ENCODE results near the gene ATOX1. TPM values are rescaled to one million over a fixed set of nuclear protein-coding genes. Genes with fewer than 3 reads are reported as not detected.

The ATOX1 gene
- polyA plus RNA-seq, 6 donors from 2014 or later: 51.7 to 74.8 (median 59.4) TPM

DNA sequence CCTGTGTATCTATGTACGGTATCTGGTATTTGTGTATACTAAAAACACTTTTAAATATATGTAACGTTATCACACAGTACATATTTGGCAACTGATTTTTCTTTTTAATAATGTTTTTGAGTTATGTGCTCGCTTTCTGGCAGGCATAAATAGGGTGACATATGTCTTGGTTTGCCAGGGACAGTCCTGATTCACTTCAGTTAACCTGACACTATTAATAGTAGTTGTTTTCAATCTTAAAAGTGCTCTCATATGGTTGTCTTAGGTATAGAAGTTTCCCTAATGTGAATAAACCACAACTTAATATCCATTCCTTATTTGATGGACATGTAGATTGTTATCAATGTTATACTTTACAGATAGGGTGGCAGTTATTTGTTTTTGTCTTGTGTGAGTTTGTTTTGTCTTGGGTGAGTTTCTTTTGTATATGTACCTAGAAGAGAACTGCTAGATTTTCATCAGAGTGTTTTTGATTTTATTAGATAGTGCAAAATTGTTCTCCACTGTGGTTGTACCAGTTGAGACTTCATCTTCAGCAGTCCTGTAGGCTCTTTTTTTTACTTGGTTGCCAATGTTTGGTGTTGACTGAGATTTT is 21.2 kb upstream of the ATOX1 start:
- Mint-ChIP-seq H3K27me3 (no peaks in the 10 kb centered on the region), H3K36me3 (peaks cover 0 to 23% of the 10 kb centered on the region in 2 donors)
- no peak for DNase-seq

DNA sequence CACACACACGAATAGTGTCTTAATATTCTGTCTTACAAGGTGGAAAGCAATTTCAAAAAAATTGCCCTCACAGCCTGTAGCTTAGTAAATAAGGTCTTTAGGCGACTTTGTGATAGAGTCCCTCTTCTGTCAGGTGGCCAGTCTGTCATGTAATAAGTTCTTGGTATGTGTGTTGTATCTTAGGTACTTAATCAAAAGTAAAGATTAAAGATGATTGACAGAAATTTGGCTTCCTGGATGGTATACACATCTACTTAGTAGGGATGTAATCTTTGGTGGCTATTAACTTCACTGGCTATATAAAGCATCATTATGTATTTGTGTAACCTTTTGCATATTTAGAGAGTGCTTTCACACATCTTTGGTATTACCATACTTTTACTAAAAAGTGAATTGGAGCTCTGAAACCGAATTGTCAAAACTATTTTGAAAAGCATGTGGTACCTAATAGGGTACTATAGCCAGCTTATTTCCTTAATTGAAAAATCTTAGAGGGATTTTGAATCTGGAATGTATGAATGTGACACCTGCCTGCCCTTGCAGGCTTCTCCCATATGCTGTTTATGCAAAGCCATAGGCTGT is 16.7 kb upstream of the ATOX1 start:
- peak overlapping the region in 3 of 6 donors; percentile 28 to 44 (median 32) for H3K27ac Mint-ChIP-seq
- peaks cover 0 to 23% of the 10 kb centered on the region in 2 donors for H3K36me3 Mint-ChIP-seq
- no peaks in the 10 kb centered on the region for H3K27me3 Mint-ChIP-seq
- DNase-seq (no peak), ATAC-seq (ENCODE audit: low read depth in 2 of 2) (no peak)
- H3K9me3 Mint-ChIP-seq: no peaks in the 10 kb centered on the region
- H3K4me1 Mint-ChIP-seq: peaks cover 45 to 72% (median 63%) of the 10 kb centered on the region in 3 donors
- H3K4me3 Mint-ChIP-seq: peak overlapping the region in 5 of 8 donors; percentile 15 to 54 (median 28)

More for the DNA sequence above, 21.2 kb upstream of the ATOX1 start:
- Mint-ChIP-seq H3K4me1 (peaks cover 49 to 83% (median 57%) of the 10 kb centered on the region in 3 donors), H3K9me3 (no peaks in the 10 kb centered on the region), H3K27ac (peak overlapping the region; percentile 0 to 76 (median 12)), H3K4me3 (peak overlapping the region; percentile 10 to 75 (median 30))
- peak; percentile 37 to 41 for ATAC-seq (ENCODE audit: low read depth in 2 of 2)

DNA sequence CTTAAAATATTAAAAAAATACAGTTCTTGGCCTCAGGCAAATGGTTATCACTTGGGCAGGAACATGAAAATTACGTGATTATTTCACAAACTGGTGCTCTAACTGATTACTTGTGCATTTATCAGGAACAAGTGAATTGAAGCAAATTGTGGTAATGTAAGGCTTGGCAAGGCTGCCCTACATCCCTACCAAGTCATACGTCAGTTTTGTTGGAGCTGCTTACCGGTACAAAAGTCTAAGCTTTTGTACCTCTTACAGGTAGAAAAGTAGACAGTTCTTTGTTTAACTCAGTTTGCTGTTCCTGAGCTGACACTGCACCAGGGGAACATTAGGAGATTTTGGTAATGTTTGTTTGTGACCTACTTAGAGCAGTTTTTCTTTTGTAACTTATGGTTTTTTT is 15.5 kb upstream of the ATOX1 start:
- H3K4me1 Mint-ChIP-seq: peaks cover 35 to 67% (median 56%) of the 10 kb centered on the region in 3 donors
- no peak for ATAC-seq (ENCODE audit: low read depth in 2 of 2)
- H3K27ac Mint-ChIP-seq: peak overlapping the region in 2 of 6 donors; percentile 21 to 54
- H3K9me3 Mint-ChIP-seq: no peaks in the 10 kb centered on the region
- H3K36me3 Mint-ChIP-seq: peaks cover 0 to 13% of the 10 kb centered on the region in 2 donors
- peak overlapping the region in 5 of 8 donors; percentile 14 to 97 (median 56) for H3K4me3 Mint-ChIP-seq
- DNase-seq: no peak
- no peaks in the 10 kb centered on the region for H3K27me3 Mint-ChIP-seq

DNA sequence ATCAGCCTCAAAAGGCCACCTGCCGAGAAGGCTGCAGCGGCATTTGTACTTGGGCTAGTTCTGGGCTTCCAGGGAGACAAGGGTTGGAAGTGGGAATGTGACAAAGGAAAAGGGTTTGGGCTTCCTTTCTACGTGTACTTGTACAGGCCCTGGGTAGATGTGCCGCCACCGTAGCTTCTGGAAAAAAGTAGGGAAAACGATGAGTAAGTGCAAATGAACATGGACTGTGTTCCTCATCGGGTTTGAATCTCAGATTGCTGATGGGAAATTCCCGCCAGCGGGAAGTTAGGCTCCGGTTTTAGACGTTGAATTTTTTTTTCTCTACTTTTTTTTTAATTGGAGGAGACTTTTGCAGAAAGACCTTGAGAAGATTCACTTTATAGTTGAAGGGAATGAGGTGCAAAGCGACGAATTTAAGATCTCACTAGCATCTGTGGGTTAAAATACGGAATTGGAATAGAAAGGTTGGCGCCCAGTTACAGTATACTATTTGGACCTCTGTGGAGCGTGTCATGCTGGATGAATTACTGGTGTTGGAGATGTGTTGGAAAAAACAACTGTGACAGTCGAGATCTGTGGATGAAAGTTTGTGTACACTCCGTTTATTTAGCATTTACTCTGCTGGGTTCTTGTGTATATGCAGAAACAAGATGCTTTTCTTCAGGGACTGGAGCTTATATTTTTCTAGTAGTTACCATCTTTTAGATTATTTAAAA is 14.6 kb upstream of the ATOX1 start:
- Mint-ChIP-seq H3K36me3 (peaks cover 0 to 11% of the 10 kb centered on the region in 2 donors), H3K4me3 (peak overlapping the region in 5 of 8 donors; percentile 91 to 97 (median 96)), H3K9me3 (no peaks in the 10 kb centered on the region), H3K27ac (peak overlapping the region in 5 of 6 donors; percentile 89 to 94 (median 92)), H3K4me1 (peaks cover 37 to 60% (median 49%) of the 10 kb centered on the region in 3 donors), H3K27me3 (no peaks in the 10 kb centered on the region)
- no peak for DNase-seq
- ATAC-seq (ENCODE audit: low read depth in 2 of 2): no peak

DNA sequence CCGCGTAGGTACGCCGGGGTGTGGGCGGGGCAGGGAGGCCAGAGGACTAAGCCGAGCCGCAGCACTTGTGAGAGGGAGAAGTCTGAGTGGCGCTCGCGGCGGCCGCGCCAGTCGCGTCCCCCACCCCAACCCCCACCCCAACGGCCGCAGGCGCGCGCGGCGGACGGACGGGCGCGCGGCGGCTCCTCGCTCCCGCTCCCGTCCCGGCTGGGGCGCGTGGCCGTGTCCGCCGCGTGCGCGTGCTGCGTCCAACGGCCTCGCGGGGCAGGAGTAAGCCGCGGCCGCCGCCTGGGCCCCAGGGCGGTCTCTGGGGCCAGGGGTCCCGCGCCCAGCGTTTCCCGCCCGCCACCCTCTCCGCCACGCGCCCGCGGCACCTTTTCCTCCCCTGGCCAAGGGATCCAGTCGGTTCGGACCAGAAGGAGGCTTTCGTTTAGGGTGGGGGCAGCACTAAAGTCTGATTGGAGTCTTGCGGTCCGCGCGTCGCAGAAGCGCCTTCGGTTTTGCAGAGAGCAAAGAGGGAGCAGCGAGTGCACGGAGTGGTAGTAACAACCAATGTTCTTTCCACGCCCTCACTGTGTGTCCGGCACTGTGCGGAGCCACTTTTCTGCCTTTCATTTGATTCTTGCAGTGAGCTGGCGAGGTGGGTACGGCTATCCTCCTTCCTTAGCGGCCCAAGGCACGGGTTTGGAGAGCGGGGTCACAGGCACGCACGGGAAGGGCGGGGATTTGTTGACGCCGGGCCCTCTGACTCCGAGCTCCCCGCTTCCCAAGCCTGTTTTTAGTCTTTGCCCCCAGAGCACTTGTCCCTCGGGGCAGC is 13.8 kb upstream of the ATOX1 start:
- peak overlapping the region in 5 of 6 donors; percentile 89 to 94 (median 92) for H3K27ac Mint-ChIP-seq
- H3K9me3 Mint-ChIP-seq: no peaks in the 10 kb centered on the region
- ATAC-seq (ENCODE audit: low read depth in 2 of 2): peak; percentile 2 to 3
- no peak for DNase-seq
- peak overlapping the region in 5 of 8 donors; percentile 91 to 97 (median 96) for H3K4me3 Mint-ChIP-seq
- H3K36me3 Mint-ChIP-seq: peaks cover 0 to 5% of the 10 kb centered on the region in 2 donors
- no peaks in the 10 kb centered on the region for H3K27me3 Mint-ChIP-seq
- peaks cover 32 to 53% (median 42%) of the 10 kb centered on the region in 3 donors for H3K4me1 Mint-ChIP-seq

- Mint-ChIP-seq H3K9me3 (no peaks in the 10 kb centered on the region), H3K4me1 (peaks cover 27 to 50% (median 36%) of the 10 kb centered on the region in 3 donors), H3K27me3 (no peaks in the 10 kb centered on the region), H3K27ac (peak within 1 kb of the TSS in 5 of 6 donors; percentile 89 to 94 (median 92)), H3K36me3 (no peaks in the 10 kb centered on the region), H3K4me3 (peak within 1 kb of the TSS in 5 of 8 donors; percentile 91 to 97 (median 96))
- ATAC-seq (ENCODE audit: low read depth in 2 of 2) (peak; percentile 70 to 73), DNase-seq (peak; percentile 99)
Observed at GRCh38 chr5:151771259-151772028, 13.0 kb upstream of the ATOX1 start, which contains the start of gene G3BP1. Gene G3BP1, plus strand, starts transcription at chr5:151771954. Its CDS starts 14,667 bp downstream, at chr5:151786621.

DNA sequence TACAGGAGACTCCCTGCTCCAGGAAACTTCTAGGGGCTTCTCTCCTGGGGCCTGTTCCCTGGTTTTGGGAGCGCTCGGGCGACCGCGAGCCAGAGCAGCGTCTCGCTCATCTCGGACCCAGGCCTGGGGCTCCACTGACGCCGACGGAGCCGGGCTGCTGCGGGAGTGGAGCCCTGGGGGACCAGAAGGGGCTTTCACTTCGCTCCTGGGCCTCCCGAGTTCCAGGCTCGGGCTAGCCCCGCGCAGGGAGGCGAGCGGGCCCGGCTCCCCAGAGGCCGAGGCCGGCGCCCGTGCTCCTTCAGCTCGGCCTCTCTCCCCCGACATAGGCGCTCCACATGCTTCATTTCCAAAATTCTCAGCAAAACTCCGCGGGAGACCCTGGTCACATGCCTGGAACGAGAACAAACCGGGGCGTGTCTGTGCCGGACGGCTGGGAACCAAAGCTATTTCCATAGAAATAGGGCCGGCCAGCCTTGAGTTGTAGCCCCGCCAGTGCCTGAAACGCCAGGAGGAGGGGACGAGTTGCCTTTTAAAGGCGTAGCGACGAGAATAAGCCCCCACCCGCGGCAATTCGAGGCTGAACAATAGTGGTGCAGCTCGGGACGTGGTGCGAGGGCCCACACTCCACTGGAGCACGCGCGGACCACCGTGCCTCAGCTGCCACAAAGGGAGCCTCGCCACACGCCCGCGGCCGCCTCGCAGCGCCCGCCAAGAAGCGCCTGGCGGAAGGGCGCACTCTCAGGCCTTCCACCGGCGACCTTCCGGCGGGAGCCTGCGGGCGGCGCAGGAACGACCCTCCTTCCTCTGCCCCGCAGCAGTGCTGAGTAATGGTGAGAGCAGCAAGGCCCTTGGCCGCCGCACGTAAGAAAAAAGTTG is 12.2 kb upstream of the ATOX1 start:
- no peak for DNase-seq
- Mint-ChIP-seq H3K27ac (peak overlapping the region in 2 of 6 donors; percentile 65 to 88), H3K4me1 (peaks cover 20 to 42% (median 28%) of the 10 kb centered on the region in 3 donors), H3K36me3 (no peaks in the 10 kb centered on the region), H3K27me3 (no peaks in the 10 kb centered on the region), H3K9me3 (no peaks in the 10 kb centered on the region), H3K4me3 (peak overlapping the region in 3 of 8 donors; percentile 74 to 87 (median 78))
- ATAC-seq (ENCODE audit: low read depth in 2 of 2): peak; percentile 10 to 15

- ATAC-seq (ENCODE audit: low read depth in 2 of 2) (no peak), DNase-seq (no peak)
- H3K9me3 Mint-ChIP-seq: no peaks in the 10 kb centered on the region
- peak overlapping the region in 1 of 8 donors; percentile 65 for H3K4me3 Mint-ChIP-seq
- no peaks in the 10 kb centered on the region for H3K27me3 Mint-ChIP-seq
- no peaks in the 10 kb centered on the region for H3K36me3 Mint-ChIP-seq
- peak overlapping the region in 1 of 6 donors; percentile 2 for H3K27ac Mint-ChIP-seq
- H3K4me1 Mint-ChIP-seq: peaks cover 4 to 10% (median 7%) of the 10 kb centered on the region in 3 donors
Observed at GRCh38 chr5:151766975-151767374, 8.5 kb upstream of the ATOX1 start.

- DNase-seq (no peak), ATAC-seq (ENCODE audit: low read depth in 2 of 2) (no peak)
- peaks cover 1 to 5% (median 4%) of the 10 kb centered on the region in 3 donors for H3K4me1 Mint-ChIP-seq
- H3K9me3 Mint-ChIP-seq: no peaks in the 10 kb centered on the region
- H3K36me3 Mint-ChIP-seq: no peaks in the 10 kb centered on the region
- no peak overlapping the region for H3K4me3 Mint-ChIP-seq
- peak overlapping the region in 1 of 6 donors; percentile 28 for H3K27ac Mint-ChIP-seq
- no peaks in the 10 kb centered on the region for H3K27me3 Mint-ChIP-seq
Observed at GRCh38 chr5:151764801-151765200, 6.4 kb upstream of the ATOX1 start.

DNA sequence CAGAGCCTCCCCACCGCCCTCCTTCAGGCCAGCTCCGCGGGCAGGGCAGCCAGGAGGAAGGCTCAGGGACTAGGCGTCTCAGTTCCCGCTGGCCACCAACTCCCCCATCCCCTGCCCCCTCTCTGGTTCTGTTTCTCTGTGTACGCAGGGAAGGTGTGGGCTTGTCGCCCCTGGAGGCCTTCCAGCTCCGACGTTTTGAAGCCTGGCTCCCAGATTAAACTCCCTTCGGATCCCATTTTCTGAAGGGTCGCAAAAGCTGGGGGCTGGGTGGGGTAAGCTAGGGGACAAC is 346 bp downstream of the ATOX1 start:
- peak overlapping the region; percentile 49 to 98 (median 86) for H3K27ac Mint-ChIP-seq
- no peaks in the 10 kb centered on the region for H3K36me3 Mint-ChIP-seq
- H3K4me3 Mint-ChIP-seq: peak overlapping the region; percentile 90 to 96 (median 92)
- H3K9me3 Mint-ChIP-seq: no peaks in the 10 kb centered on the region
- ATAC-seq (ENCODE audit: low read depth in 2 of 2) (peak; percentile 13 to 21), DNase-seq (no peak)
- peaks cover 21 to 44% (median 38%) of the 10 kb centered on the region in 3 donors for H3K4me1 Mint-ChIP-seq
- no peaks in the 10 kb centered on the region for H3K27me3 Mint-ChIP-seq

DNA sequence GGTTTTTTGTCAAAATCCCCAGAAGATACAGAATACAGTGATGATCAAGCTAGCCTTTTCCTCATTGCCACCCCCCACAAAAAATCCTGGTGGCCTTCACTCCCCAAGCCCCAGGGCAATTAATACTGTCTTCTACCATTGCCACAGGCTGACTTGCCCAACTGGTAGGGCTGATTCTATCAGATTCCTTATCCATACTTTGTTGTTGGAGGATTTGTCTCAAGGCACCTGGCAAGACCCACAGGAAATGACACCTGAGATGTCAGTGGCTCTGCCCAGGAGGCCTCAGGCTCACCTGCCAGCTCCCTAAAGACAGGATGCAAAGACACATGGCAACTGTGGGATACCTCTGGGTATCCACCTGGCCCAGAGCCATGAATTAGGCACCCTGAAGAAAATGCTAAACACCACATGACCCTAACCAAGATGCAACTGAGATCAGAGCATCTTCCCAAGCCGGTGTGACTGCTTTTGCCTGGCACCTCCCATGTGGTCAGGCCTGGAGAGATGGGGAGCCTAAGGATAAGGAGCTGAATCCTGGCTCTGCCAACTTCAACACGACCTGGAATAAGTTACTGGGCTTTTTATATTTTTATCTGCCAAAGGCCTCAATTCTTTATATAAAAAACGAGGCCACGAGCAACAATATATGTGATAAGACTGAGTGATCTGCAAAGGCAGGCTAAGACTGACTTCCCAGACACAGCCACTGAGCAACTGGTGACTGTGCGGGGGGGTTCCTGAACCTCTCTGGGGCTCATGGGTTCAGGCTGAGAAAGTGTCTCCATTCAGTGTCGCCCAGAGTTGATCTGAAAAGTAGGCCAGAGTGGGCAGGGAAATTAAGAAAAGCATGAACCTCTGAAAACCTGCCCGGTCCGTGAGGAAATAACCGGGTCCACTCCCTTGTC is 944 bp downstream of the ATOX1 start:
- Mint-ChIP-seq H3K4me3 (peak overlapping the region; percentile 90 to 96 (median 92)), H3K27me3 (no peaks in the 10 kb centered on the region), H3K27ac (peak overlapping the region in 5 of 6 donors; percentile 14 to 98 (median 81)), H3K4me1 (peaks cover 21 to 44% (median 38%) of the 10 kb centered on the region in 3 donors), H3K9me3 (no peaks in the 10 kb centered on the region), H3K36me3 (peaks cover 0 to 5% of the 10 kb centered on the region in 2 donors)
- ATAC-seq (ENCODE audit: low read depth in 2 of 2) (peak in 1 of 2 donors; percentile 22), DNase-seq (no peak)
